GM12874 (cell line): Measurements from ENCODE around the gene DMRTC2.

Source experiments
- CTCF ChIP-seq: IDR thresholded peaks from 2 replicates; pipeline ENCODE4 v1.5.1; 2011; ENCODE audit warnings: low read depth, mild to moderate bottlenecking, control low read depth, low read length, moderate library complexity; ENCODE audit not compliant: insufficient read depth

DMRTC2 gene

GRCh38 chr19:41807176-41807575 is 37.7 kb upstream of the DMRTC2 start:
- TF ChIP-seq CTCF: no peak

GRCh38 chr19:41808663-41809566 is 35.9 kb upstream of the DMRTC2 start:
- no peak for TF ChIP-seq CTCF

- no peak for TF ChIP-seq CTCF
These were observed 34.5 kb upstream of the DMRTC2 start for GRCh38 chr19:41810301-41810700.

- TF ChIP-seq CTCF: no peak
These were observed 33.8 kb upstream of the DMRTC2 start for GRCh38 chr19:41811036-41811435.

GRCh38 chr19:41811981-41812380 is 32.9 kb upstream of the DMRTC2 start:
- no peak for TF ChIP-seq CTCF

GRCh38 chr19:41813911-41814310 is 30.9 kb upstream of the DMRTC2 start:
- no peak for TF ChIP-seq CTCF

- TF ChIP-seq CTCF: no peak
These were observed 29.5 kb upstream of the DMRTC2 start for GRCh38 chr19:41815301-41815700.
